Measurements from ENCODE around the gene BBS9.

BBS9 gene

DNA sequence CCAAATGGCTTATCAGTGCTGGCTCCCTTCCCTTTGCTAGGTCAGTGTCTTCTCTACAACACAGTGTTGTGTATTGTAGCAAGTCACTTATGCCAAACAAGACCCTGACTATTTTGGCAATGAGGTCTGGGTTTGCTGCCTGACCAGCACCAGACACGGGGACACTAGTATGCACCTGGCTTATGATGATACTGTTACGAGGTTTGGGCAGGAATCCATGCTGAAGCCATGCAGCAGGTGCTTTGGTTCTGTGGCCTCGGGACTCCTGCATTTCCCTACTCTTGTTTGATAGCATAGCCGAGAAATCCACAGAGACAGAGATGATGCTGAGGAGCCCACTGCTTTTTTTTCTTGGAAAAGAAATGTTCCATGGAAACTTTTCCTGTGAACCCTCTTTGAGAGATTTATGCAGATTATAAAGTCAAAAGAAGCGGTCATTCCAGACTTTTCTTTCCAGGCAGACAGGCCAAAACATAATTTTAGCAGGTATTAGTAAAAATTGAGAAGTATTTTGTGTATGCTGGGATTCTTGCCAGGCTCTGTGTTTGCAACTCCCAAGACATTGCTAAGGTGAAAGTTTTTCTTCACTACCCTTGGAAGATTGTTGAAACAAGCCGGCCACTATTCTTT, 291.1 kb downstream of the BBS9 start:
- no peaks in the 10 kb centered on the region for H3K27me3 ChIP-seq (replicated peaks; ENCODE audit: control insufficient read depth, insufficient read depth, low read length)
- peaks cover 16% of the 10 kb centered on the region for H3K4me1 ChIP-seq (ENCODE audit: control insufficient read depth, insufficient read depth, low read length)
- no peaks in the 10 kb centered on the region for H3K9me3 ChIP-seq (ENCODE audit: control insufficient read depth, low read length)
- H3K9ac ChIP-seq (ENCODE audit: low read length), result no peak overlapping the region
- H3K4me3 ChIP-seq (ENCODE audit: low read length), result no peak overlapping the region
- H3K36me3 ChIP-seq (ENCODE audit: control insufficient read depth, insufficient read depth, low read length, severe bottlenecking), result no peaks in the 10 kb centered on the region
- DNase-seq (ENCODE audit: low read depth), result no peak

DNA sequence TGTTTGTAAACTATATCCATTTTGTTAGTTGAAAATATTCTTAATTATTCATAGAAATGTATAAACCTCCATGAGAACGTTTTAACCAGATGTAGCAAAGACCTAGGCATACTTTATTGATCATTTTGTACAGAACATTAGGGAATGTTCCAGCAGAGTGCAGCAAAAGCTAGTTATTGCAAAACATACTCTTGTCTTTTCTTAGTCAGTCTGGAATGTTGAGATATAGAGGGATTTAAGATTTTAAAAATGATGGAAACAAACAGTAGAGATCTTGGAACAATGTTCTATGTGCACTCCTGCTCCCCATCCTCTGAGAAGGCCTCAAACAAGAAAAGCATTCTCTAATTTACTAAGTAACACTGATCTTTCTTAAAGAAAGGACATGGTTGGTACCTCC, 292.1 kb downstream of the BBS9 start:
- H3K36me3 ChIP-seq (ENCODE audit: control insufficient read depth, insufficient read depth, low read length, severe bottlenecking), result no peaks in the 10 kb centered on the region
- H3K27me3 ChIP-seq (replicated peaks; ENCODE audit: control insufficient read depth, insufficient read depth, low read length), result no peaks in the 10 kb centered on the region
- H3K9ac ChIP-seq (ENCODE audit: low read length), result no peak overlapping the region
- DNase-seq (ENCODE audit: low read depth), result peak; percentile 62
- no peak overlapping the region for H3K4me3 ChIP-seq (ENCODE audit: low read length)
- no peaks in the 10 kb centered on the region for H3K9me3 ChIP-seq (ENCODE audit: control insufficient read depth, low read length)
- peaks cover 19% of the 10 kb centered on the region for H3K4me1 ChIP-seq (ENCODE audit: control insufficient read depth, insufficient read depth, low read length)

- no peaks in the 10 kb centered on the region for H3K27me3 ChIP-seq (replicated peaks; ENCODE audit: control insufficient read depth, insufficient read depth, low read length)
- H3K36me3 ChIP-seq (ENCODE audit: control insufficient read depth, insufficient read depth, low read length, severe bottlenecking), result no peaks in the 10 kb centered on the region
- H3K9me3 ChIP-seq (ENCODE audit: control insufficient read depth, low read length), result no peaks in the 10 kb centered on the region
- H3K9ac ChIP-seq (ENCODE audit: low read length), result no peak overlapping the region
- no peak overlapping the region for H3K4me3 ChIP-seq (ENCODE audit: low read length)
- no peak for DNase-seq (ENCODE audit: low read depth)
- H3K4me1 ChIP-seq (ENCODE audit: control insufficient read depth, insufficient read depth, low read length), result peaks cover 23% of the 10 kb centered on the region
These were observed 292.8 kb downstream of the BBS9 start for GRCh38 chr7:33422141-33422540.

DNA sequence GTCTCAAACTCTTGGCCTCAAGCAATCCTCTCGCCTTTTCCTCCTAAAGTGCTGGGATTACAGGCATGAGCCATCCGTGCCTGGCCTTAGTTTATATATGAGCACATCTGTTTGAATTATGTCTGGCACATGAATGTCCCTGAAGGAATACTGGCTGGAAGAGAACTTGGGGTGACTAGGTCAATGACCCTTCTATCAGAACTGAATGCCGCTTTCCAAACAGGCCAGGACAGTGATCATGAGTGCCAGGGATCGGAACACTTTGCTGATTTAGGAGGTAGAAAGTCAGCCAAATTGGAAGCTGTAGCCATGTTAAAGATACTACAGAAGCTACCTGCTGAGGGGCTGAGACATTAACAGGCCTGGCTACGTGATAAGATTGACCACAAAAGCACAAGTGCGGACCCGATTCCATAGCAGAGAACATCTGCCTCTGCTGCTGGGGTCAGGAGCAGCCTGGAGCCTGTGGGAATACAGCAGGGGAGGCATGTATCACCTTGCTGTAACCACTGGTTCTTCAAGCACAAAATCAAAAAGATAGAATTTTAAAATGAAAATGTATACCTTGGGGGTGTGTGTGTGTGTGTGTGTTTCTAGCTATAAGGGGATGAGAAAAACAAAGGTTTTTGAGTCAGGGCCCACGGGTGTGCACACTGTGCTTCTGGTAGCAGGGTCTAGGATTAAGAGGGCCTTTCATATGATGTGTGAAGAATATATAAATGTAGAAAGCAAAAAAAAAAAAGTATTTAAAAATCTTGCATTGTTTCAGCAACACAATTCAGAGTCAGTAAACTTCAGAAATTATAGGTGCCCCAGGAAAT, 293.7 kb downstream of the BBS9 start:
- Histone ChIP-seq H3K4me1 (ENCODE audit: control insufficient read depth, insufficient read depth, low read length) (peaks cover 28% of the 10 kb centered on the region), H3K4me3 (ENCODE audit: low read length) (no peak overlapping the region), H3K9ac (ENCODE audit: low read length) (no peak overlapping the region), H3K27me3 (replicated peaks; ENCODE audit: control insufficient read depth, insufficient read depth, low read length) (no peaks in the 10 kb centered on the region), H3K9me3 (ENCODE audit: control insufficient read depth, low read length) (no peaks in the 10 kb centered on the region), H3K36me3 (ENCODE audit: control insufficient read depth, insufficient read depth, low read length, severe bottlenecking) (no peaks in the 10 kb centered on the region)
- DNase-seq (ENCODE audit: low read depth), result no peak

DNA sequence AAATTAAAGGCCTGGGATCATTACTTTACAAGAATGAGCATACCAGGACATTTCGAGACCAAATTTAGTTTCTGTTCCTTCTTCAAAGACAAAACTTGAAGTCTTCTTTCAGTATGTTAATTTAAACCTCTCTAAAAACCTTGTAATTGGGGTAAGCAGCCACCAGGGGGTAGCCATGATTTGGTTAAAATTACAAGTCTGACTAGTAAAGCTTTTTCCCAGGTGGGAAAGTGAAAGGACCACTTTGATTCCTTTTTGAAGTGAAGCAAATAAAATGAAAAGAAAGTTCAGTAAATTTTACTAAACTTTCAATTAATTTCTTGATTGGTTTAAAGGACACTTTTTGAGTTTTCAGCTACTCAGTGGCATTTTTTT, 294.3 kb downstream of the BBS9 start:
- H3K27me3 ChIP-seq (replicated peaks; ENCODE audit: control insufficient read depth, insufficient read depth, low read length), result no peaks in the 10 kb centered on the region

DNA sequence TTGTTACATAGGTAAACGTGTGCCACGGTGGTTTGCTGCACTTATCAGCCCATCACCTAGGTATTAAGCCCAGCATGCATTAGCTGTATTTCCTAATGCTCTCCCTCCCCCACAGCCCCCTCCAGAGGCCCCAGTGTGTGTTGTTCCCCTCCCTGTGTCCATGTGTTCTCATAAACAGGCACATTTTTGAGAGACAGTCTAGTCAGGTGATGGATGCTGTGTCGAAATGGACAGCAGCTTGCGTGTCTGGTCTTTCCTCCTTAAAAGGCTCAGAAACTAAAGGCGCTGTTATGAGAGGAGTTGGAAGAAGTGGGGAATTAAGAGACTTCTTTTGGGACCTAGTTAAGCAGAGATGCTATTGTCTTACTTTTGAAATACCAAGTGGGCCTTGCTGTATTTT, 296.0 kb downstream of the BBS9 start:
- Histone ChIP-seq H3K27me3 (replicated peaks; ENCODE audit: control insufficient read depth, insufficient read depth, low read length) (no peaks in the 10 kb centered on the region), H3K9me3 (ENCODE audit: control insufficient read depth, low read length) (no peaks in the 10 kb centered on the region), H3K9ac (ENCODE audit: low read length) (no peak overlapping the region), H3K36me3 (ENCODE audit: control insufficient read depth, insufficient read depth, low read length, severe bottlenecking) (no peaks in the 10 kb centered on the region), H3K4me1 (ENCODE audit: control insufficient read depth, insufficient read depth, low read length) (peaks cover 32% of the 10 kb centered on the region), H3K4me3 (ENCODE audit: low read length) (no peak overlapping the region)
- no peak for DNase-seq (ENCODE audit: low read depth)

More for the DNA sequence above, 294.3 kb downstream of the BBS9 start:
- H3K9ac ChIP-seq (ENCODE audit: low read length), result no peak overlapping the region
- H3K9me3 ChIP-seq (ENCODE audit: control insufficient read depth, low read length), result no peaks in the 10 kb centered on the region
- peaks cover 32% of the 10 kb centered on the region for H3K4me1 ChIP-seq (ENCODE audit: control insufficient read depth, insufficient read depth, low read length)
- no peak overlapping the region for H3K4me3 ChIP-seq (ENCODE audit: low read length)
- no peak for DNase-seq (ENCODE audit: low read depth)
- no peaks in the 10 kb centered on the region for H3K36me3 ChIP-seq (ENCODE audit: control insufficient read depth, insufficient read depth, low read length, severe bottlenecking)

DNA sequence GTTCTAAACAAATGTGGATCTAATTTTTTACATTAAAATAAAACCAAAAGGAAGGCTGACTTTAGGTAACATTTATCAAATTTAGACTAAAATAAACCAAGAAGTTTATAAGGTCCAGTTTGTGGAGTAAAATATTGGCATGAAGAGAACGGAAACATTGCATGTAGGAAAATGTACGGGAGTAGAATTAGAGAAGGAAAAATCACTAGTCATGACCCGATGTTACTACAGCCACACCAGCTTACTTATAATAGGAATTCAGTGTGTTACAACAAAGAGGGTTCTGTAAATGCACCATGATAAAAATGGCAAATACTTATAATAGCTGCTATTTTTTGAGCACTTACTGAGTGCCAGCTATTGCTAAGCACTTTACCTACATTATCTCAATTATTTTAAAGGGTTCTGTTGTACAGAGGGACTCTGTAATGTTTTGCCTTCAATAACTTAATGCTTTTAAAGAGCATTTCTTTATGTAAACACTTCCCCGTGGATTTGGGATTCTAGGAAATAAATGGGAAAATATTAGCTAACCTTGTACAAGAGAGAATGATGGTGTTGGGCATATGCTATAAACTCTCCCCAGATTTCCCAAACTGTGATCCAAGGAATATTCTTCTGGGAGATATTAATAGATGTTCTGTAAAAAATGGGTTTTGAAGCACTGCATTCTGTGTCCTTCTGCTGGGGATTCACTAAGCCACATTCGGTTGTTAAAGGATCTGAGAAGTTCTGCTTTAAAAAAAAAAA, 296.7 kb downstream of the BBS9 start:
- Histone ChIP-seq H3K4me3 (ENCODE audit: low read length) (no peak overlapping the region), H3K9ac (ENCODE audit: low read length) (no peak overlapping the region), H3K36me3 (ENCODE audit: control insufficient read depth, insufficient read depth, low read length, severe bottlenecking) (no peaks in the 10 kb centered on the region), H3K9me3 (ENCODE audit: control insufficient read depth, low read length) (no peaks in the 10 kb centered on the region), H3K4me1 (ENCODE audit: control insufficient read depth, insufficient read depth, low read length) (peaks cover 32% of the 10 kb centered on the region), H3K27me3 (replicated peaks; ENCODE audit: control insufficient read depth, insufficient read depth, low read length) (no peaks in the 10 kb centered on the region)
- no peak for DNase-seq (ENCODE audit: low read depth)

DNA sequence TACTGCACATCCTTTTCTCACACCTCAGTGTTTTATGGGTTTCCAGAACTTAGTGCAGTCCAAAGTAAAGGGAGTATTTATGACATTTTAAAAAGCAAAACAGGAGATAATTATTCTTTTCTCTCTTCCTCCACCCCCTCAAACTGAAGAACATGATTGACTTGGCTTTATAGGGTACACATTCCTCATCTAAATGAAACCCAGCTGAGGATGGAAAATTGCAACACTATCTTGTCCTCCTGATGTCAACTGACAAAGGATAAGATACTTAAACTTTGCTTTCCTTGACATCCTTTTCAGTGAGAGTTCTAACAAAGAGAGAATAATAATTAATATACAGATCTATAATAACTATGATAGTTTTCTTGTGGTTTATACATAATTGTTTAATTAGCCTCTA, 299.1 kb downstream of the BBS9 start:
- Histone ChIP-seq H3K9me3 (ENCODE audit: control insufficient read depth, low read length) (no peaks in the 10 kb centered on the region), H3K4me3 (ENCODE audit: low read length) (no peak overlapping the region), H3K9ac (ENCODE audit: low read length) (no peak overlapping the region), H3K27me3 (replicated peaks; ENCODE audit: control insufficient read depth, insufficient read depth, low read length) (no peaks in the 10 kb centered on the region), H3K4me1 (ENCODE audit: control insufficient read depth, insufficient read depth, low read length) (peaks cover 17% of the 10 kb centered on the region), H3K36me3 (ENCODE audit: control insufficient read depth, insufficient read depth, low read length, severe bottlenecking) (no peaks in the 10 kb centered on the region)
- no peak for DNase-seq (ENCODE audit: low read depth)

GRCh38 chr7:33431543-33431942, 302.2 kb downstream of the BBS9 start:
- H3K27me3 ChIP-seq (replicated peaks; ENCODE audit: control insufficient read depth, insufficient read depth, low read length), result no peaks in the 10 kb centered on the region

GRCh38 chr7:33432821-33433220, 303.5 kb downstream of the BBS9 start:
- no peak for DNase-seq (ENCODE audit: low read depth)
- H3K9me3 ChIP-seq (ENCODE audit: control insufficient read depth, low read length), result no peaks in the 10 kb centered on the region
- H3K27me3 ChIP-seq (replicated peaks; ENCODE audit: control insufficient read depth, insufficient read depth, low read length), result no peaks in the 10 kb centered on the region
- H3K4me3 ChIP-seq (ENCODE audit: low read length), result no peak overlapping the region
- peaks cover 3% of the 10 kb centered on the region for H3K4me1 ChIP-seq (ENCODE audit: control insufficient read depth, insufficient read depth, low read length)
- no peak overlapping the region for H3K9ac ChIP-seq (ENCODE audit: low read length)
- no peaks in the 10 kb centered on the region for H3K36me3 ChIP-seq (ENCODE audit: control insufficient read depth, insufficient read depth, low read length, severe bottlenecking)

More at GRCh38 chr7:33431543-33431942, 302.2 kb downstream of the BBS9 start:
- H3K9ac ChIP-seq (ENCODE audit: low read length), result no peak overlapping the region
- no peak for DNase-seq (ENCODE audit: low read depth)
- H3K36me3 ChIP-seq (ENCODE audit: control insufficient read depth, insufficient read depth, low read length, severe bottlenecking), result no peaks in the 10 kb centered on the region
- peaks cover 13% of the 10 kb centered on the region for H3K4me1 ChIP-seq (ENCODE audit: control insufficient read depth, insufficient read depth, low read length)
- H3K9me3 ChIP-seq (ENCODE audit: control insufficient read depth, low read length), result no peaks in the 10 kb centered on the region
- H3K4me3 ChIP-seq (ENCODE audit: low read length), result no peak overlapping the region

- Histone ChIP-seq H3K4me1 (ENCODE audit: control insufficient read depth, insufficient read depth, low read length) (peaks cover 1% of the 10 kb centered on the region), H3K9me3 (ENCODE audit: control insufficient read depth, low read length) (no peaks in the 10 kb centered on the region), H3K36me3 (ENCODE audit: control insufficient read depth, insufficient read depth, low read length, severe bottlenecking) (no peaks in the 10 kb centered on the region), H3K27me3 (replicated peaks; ENCODE audit: control insufficient read depth, insufficient read depth, low read length) (no peaks in the 10 kb centered on the region), H3K9ac (ENCODE audit: low read length) (no peak overlapping the region), H3K4me3 (ENCODE audit: low read length) (no peak overlapping the region)
- DNase-seq (ENCODE audit: low read depth), result no peak
These were observed 304.0 kb downstream of the BBS9 start for GRCh38 chr7:33433357-33433756.
